Measurements from ENCODE around the gene LCE2B.

LCE2B gene

GRCh38 chr1:152735648-152736047 is 49.7 kb downstream of the LCE2B start:
- no peak for DNase-seq (ENCODE audit: low read depth in 3 of 3)
